Uterus (tissue), 2 donors: ENCODE measurements around the gene SORL1.
"Not testable (repeated sequence)": the region's sequence is repeated elsewhere in the genome, so short reads cannot be mapped to it uniquely, and the experiment has no call there.

ENCODE experiments used
- POLR2A ChIP-seq, 2 donors: fragments of 450-650 bp; IDR thresholded peaks; one replicate each; pipeline ENCODE4 v1.6.1; 2016; ENCODE audit warnings: antibody characterized with exemption in 2 of 2, mild to moderate bottlenecking in 1 of 2, moderate library complexity in 1 of 2
- TF ChIP-seq, protein P1 (sequence below), 4 experiments: fragments of 200-600 bp in 2 of 4; fragments of 450-650 bp in 2 of 4; sonication (generic) in 2 of 4; IDR thresholded peaks; one replicate each; pipeline ENCODE4 v1.5.1; 2016 to 2019; ENCODE audit warnings: antibody characterized with exemption in 4 of 4, mild to moderate bottlenecking in 2 of 4, moderate library complexity in 1 of 4

DNA sequence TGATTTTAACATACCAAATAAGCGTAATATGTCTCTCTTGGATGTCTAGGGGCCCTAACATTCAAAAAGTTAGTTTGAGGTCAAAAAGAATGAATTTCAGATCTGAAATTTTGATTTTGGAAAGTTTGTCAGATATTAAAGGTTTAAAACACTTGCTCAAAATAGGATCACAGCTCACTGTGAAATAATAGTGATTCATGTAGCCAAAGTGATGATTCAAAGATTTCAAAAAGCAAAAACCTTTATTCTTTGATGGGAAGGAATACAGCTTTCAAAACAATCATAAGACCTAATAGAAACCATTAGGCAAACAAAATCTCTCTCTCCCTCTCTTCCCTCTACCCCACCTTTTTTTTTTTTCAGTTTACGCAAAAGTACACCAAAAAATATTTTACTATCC is 42.1 kb upstream of the SORL1 start:
- not testable (repeated sequence) for TF ChIP-seq POLR2A (IDR thresholded peaks at IDR 0.05)
- TF ChIP-seq, protein P1, sequence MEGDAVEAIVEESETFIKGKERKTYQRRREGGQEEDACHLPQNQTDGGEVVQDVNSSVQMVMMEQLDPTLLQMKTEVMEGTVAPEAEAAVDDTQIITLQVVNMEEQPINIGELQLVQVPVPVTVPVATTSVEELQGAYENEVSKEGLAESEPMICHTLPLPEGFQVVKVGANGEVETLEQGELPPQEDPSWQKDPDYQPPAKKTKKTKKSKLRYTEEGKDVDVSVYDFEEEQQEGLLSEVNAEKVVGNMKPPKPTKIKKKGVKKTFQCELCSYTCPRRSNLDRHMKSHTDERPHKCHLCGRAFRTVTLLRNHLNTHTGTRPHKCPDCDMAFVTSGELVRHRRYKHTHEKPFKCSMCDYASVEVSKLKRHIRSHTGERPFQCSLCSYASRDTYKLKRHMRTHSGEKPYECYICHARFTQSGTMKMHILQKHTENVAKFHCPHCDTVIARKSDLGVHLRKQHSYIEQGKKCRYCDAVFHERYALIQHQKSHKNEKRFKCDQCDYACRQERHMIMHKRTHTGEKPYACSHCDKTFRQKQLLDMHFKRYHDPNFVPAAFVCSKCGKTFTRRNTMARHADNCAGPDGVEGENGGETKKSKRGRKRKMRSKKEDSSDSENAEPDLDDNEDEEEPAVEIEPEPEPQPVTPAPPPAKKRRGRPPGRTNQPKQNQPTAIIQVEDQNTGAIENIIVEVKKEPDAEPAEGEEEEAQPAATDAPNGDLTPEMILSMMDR (IDR thresholded peaks at IDR 0.05): not testable (repeated sequence)
